ENCODE data around the gene CHIC2. TPM values are rescaled to one million over a fixed set of nuclear protein-coding genes. Genes with fewer than 3 reads are reported as not detected.

Gene CHIC2
- total and polyA plus RNA-seq, 2 experiments from 2014 or later: 61.8 to 70.0 TPM

DNA sequence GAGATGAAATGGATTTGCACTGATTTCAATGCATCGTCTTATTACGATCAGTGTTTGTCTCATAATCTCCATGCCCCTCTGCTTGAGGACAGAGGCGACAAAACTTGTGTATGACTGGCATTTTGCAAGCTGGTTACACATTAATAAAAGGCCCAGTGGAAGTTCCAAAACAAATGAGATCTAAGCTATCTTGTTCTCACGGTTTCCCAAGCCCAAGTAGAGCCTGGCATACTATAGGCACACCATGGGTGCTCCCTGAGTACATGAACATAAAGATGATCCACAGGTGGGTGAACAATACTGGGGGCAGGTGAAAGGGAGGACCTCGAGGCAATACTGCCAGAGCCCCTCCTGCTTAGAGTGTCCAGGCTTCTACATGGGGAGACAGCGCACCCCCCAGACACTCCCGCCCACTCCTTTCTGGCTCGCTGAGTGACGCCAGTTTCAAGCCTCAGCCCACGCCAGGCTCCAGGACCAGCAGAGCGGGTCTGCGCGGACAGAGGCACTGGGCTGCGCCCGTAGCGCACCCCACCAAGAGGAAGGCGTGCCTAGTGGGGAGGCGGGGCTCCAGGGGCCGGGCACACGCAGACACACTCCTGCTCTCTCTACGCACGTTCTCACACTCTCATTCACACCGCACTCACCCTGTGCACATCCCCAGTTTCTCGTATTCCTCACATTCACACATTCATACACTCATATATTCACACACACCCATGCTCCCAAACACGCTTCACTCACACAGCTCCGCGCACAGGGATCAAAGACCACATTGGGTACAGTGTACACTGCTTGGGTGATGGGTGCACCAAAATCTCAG is 26.6 kb upstream of the CHIC2 start:
- DNase-seq (ENCODE audit: low spot score): peak; percentile 55
- Histone ChIP-seq H3K27ac (no peak overlapping the region), H3K4me3 (peak overlapping the region; percentile 61), H3K79me2 (no peaks in the 10 kb centered on the region), H3K27me3 (peaks cover 45% of the 10 kb centered on the region), H2AFZ (peak overlapping the region; percentile 76), H3K9me3 (ENCODE audit: low read depth) (no peaks in the 10 kb centered on the region), H3K36me3 (replicated peaks; ENCODE audit: insufficient read depth, low read depth) (no peaks in the 10 kb centered on the region), H3K4me1 (ENCODE audit: insufficient read depth) (peaks cover 10% of the 10 kb centered on the region), H3K4me2 (peak overlapping the region; percentile 95), H3K9me2 (replicated peaks; ENCODE audit: insufficient read depth) (no peaks in the 10 kb centered on the region), H4K20me1 (ENCODE audit: insufficient read depth, poor library complexity, severe bottlenecking) (no peaks in the 10 kb centered on the region)
- WGBS (ENCODE audit: low lambda C conversion rate, missing lambda C conversion rate): 20% methylated on average over 27 of the region's 27 CpGs
- TF ChIP-seq EZH2phosphoT487 (IDR thresholded peaks at IDR 0.05; ENCODE audit: low read depth, severe bottlenecking, unreplicated experiment): no peak
- TF ChIP-seq, protein P1, sequence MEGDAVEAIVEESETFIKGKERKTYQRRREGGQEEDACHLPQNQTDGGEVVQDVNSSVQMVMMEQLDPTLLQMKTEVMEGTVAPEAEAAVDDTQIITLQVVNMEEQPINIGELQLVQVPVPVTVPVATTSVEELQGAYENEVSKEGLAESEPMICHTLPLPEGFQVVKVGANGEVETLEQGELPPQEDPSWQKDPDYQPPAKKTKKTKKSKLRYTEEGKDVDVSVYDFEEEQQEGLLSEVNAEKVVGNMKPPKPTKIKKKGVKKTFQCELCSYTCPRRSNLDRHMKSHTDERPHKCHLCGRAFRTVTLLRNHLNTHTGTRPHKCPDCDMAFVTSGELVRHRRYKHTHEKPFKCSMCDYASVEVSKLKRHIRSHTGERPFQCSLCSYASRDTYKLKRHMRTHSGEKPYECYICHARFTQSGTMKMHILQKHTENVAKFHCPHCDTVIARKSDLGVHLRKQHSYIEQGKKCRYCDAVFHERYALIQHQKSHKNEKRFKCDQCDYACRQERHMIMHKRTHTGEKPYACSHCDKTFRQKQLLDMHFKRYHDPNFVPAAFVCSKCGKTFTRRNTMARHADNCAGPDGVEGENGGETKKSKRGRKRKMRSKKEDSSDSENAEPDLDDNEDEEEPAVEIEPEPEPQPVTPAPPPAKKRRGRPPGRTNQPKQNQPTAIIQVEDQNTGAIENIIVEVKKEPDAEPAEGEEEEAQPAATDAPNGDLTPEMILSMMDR (IDR thresholded peaks at IDR 0.05; ENCODE audit: poor library complexity): no peak
- TF ChIP-seq EZH2 (IDR thresholded peaks at IDR 0.05; ENCODE audit: borderline replicate concordance): no peak

DNA sequence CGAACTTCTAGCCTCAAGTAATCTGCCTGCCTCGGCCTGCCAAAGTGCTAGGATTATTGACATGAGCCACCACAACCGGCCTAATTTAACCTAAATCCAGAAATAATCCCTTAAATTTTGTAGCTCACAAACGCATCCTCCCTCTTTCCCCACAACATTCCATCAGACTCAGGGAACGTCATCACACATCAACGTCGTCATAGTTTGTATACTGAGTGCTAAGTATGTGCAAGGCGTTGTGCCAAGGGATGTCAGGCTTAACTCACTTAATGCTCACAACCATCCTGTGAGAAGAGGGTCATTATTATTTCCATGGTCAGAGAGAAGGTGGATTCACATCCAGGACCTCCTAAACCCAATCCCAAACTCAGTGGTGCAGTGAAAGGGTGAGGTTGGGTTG is 26.0 kb upstream of the CHIC2 start:
- peaks cover 39% of the 10 kb centered on the region for H3K27me3 ChIP-seq
- no peak for TF ChIP-seq EZH2 (IDR thresholded peaks at IDR 0.05; ENCODE audit: borderline replicate concordance)
- TF ChIP-seq, protein P1 (IDR thresholded peaks at IDR 0.05; ENCODE audit: poor library complexity): no peak
- no peak overlapping the region for H2AFZ ChIP-seq
- no peak for DNase-seq (ENCODE audit: low spot score)
- no peaks in the 10 kb centered on the region for H4K20me1 ChIP-seq (ENCODE audit: insufficient read depth, poor library complexity, severe bottlenecking)
- no peak overlapping the region for H3K4me2 ChIP-seq
- 58% methylated on average over 8 of the region's 8 CpGs for WGBS (ENCODE audit: low lambda C conversion rate, missing lambda C conversion rate)
- no peaks in the 10 kb centered on the region for H3K79me2 ChIP-seq
- no peak overlapping the region for H3K27ac ChIP-seq
- no peak overlapping the region for H3K4me3 ChIP-seq
- H3K9me3 ChIP-seq (ENCODE audit: low read depth): no peaks in the 10 kb centered on the region
- no peaks in the 10 kb centered on the region for H3K36me3 ChIP-seq (replicated peaks; ENCODE audit: insufficient read depth, low read depth)
- peaks cover 10% of the 10 kb centered on the region for H3K4me1 ChIP-seq (ENCODE audit: insufficient read depth)
- no peaks in the 10 kb centered on the region for H3K9me2 ChIP-seq (replicated peaks; ENCODE audit: insufficient read depth)

DNA sequence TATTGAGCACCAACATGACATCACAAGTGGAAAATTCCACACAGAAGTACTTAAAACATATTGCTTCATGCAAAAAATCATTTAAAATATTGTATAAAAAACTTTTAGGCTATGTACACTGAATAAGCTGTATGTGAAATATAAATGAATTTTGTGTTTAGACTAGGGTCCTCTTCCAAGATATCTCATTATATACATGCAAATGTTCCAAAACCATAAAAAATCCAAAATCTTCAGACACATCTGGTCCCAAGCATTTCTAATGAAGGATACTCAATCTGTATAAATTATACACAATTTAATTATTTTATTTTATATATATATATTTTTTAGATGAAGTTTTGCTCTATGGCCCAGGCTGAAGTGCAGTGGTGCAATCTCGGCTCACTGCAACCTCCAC is 25.5 kb upstream of the CHIC2 start:
- H3K27me3 ChIP-seq: peaks cover 34% of the 10 kb centered on the region
- no peaks in the 10 kb centered on the region for H4K20me1 ChIP-seq (ENCODE audit: insufficient read depth, poor library complexity, severe bottlenecking)
- no peak overlapping the region for H3K4me3 ChIP-seq
- H3K36me3 ChIP-seq (replicated peaks; ENCODE audit: insufficient read depth, low read depth): no peaks in the 10 kb centered on the region
- H3K9me3 ChIP-seq (ENCODE audit: low read depth): no peaks in the 10 kb centered on the region
- H3K79me2 ChIP-seq: no peaks in the 10 kb centered on the region
- WGBS (ENCODE audit: low lambda C conversion rate, missing lambda C conversion rate): 100% methylated on average over 1 of the region's 1 CpG
- no peaks in the 10 kb centered on the region for H3K9me2 ChIP-seq (replicated peaks; ENCODE audit: insufficient read depth)
- TF ChIP-seq EZH2 (IDR thresholded peaks at IDR 0.05; ENCODE audit: borderline replicate concordance): no peak
- TF ChIP-seq, protein P1 (IDR thresholded peaks at IDR 0.05; ENCODE audit: poor library complexity): no peak
- TF ChIP-seq EZH2phosphoT487 (IDR thresholded peaks at IDR 0.05; ENCODE audit: low read depth, severe bottlenecking, unreplicated experiment): no peak
- H3K4me1 ChIP-seq (ENCODE audit: insufficient read depth): peaks cover 10% of the 10 kb centered on the region
- H2AFZ ChIP-seq: no peak overlapping the region
- DNase-seq (ENCODE audit: low spot score): no peak
- H3K27ac ChIP-seq: no peak overlapping the region
- no peak overlapping the region for H3K4me2 ChIP-seq

All from hepatocyte (in vitro differentiated cells).